T-cell (primary cell): ENCODE results near the gene ANKH. TPM values are rescaled to one million over a fixed set of nuclear protein-coding genes. Genes with fewer than 3 reads are reported as not detected.
A peak's percentile ranks its signal among the peaks of the same experiment; 100 is the strongest.

ENCODE experiments used
- ATAC-seq, 4 experiments: fragments of 200-7000 bp in 3 of 4; fragments of 150-1000 bp in 1 of 4; cut with Tn5 transposase; replicated peaks in 1 of 4; 1 replicate in 3 of 4; 2 replicates in 1 of 4; pipeline ENCODE4 v1.10.0; 2021; ENCODE audit warnings: moderate library complexity in 3 of 4, mild to moderate bottlenecking in 2 of 4, moderate number of reproducible peaks in 1 of 4
- CTCF ChIA-PET, 2 donors: fragments of 300-600 bp; sonication (Branson Sonifier 250); formaldehyde crosslinking; loops; one replicate each; lab custom pipeline; 2022; ENCODE audit warnings: antibody characterized with exemption in 2 of 2; lab: Charles Lee
- POLR2A ChIA-PET, 2 donors: fragments of 300-600 bp; sonication (Branson Sonifier 250); formaldehyde crosslinking; loops; one replicate each; lab custom pipeline; 2022; ENCODE audit warnings: antibody characterized with exemption in 2 of 2; lab: Charles Lee
- DNase-seq, 35 experiments: peaks; one replicate each; pipeline versions ENCODE4 v3.0.0 to v3.0.0-alpha.2; 2013 to 2023
- H3K27ac ChIP-seq: one replicate; pipeline ENCODE4 v1.5.1; 2013; ENCODE audit warnings: low read length
- H3K27me3 ChIP-seq, 2 experiments: replicated peaks in 1 of 2; 1 replicate in 1 of 2; 2 replicates in 1 of 2; pipeline versions ENCODE4 v1.6.1 to v1.7.0; 2013; ENCODE audit warnings: low read length in 1 of 2, mixed read lengths in 1 of 2; ENCODE audit not compliant: control insufficient read depth in 2 of 2, insufficient read depth in 2 of 2; ENCODE audit errors: extremely low read depth in 1 of 2
- H3K36me3 ChIP-seq, 2 donors: 1 replicate in 1 of 2; 2 replicates in 1 of 2; pipeline versions ENCODE4 v1.6.1 to v1.7.0; 2013; ENCODE audit warnings: low read length in 1 of 2; ENCODE audit not compliant: control insufficient read depth in 2 of 2, insufficient read depth in 1 of 2; ENCODE audit errors: extremely low read depth in 1 of 2
- H3K4me1 ChIP-seq, 2 experiments: 1 replicate in 1 of 2; 2 replicates in 1 of 2; pipeline versions ENCODE4 v1.6.1 to v1.7.0; 2013; ENCODE audit warnings: low read length in 2 of 2, mixed read lengths in 1 of 2; ENCODE audit not compliant: insufficient read depth in 2 of 2, control insufficient read depth in 1 of 2; ENCODE audit errors: extremely low read depth in 1 of 2
- H3K4me3 ChIP-seq, 2 donors: 1 replicate in 1 of 2; 2 replicates in 1 of 2; pipeline versions ENCODE4 v1.5.1 to v1.7.0; 2013; ENCODE audit warnings: mild to moderate bottlenecking in 2 of 2, low read length in 1 of 2, moderate library complexity in 1 of 2; ENCODE audit not compliant: control insufficient read depth in 1 of 2; ENCODE audit errors: extremely low read depth in 1 of 2
- H3K9me3 ChIP-seq: 2 replicates; pipeline ENCODE4 v1.7.0; 2013
- H3K27ac Mint-ChIP-seq, 2 donors: one replicate each; pipeline ENCODE4 v1.8.0; 2020 to 2021; ENCODE audit warnings: mild to moderate bottlenecking in 2 of 2, mixed read lengths in 2 of 2
- H3K27me3 Mint-ChIP-seq, 2 donors: one replicate each; pipeline ENCODE4 v1.8.0; 2021 to 2022; ENCODE audit warnings: mixed read lengths in 2 of 2
- H3K36me3 Mint-ChIP-seq: one replicate; pipeline ENCODE4 v1.8.0; 2021; ENCODE audit warnings: mixed read lengths
- H3K4me1 Mint-ChIP-seq, 3 donors: one replicate each; pipeline ENCODE4 v1.8.0; 2020 to 2022; ENCODE audit warnings: mixed read lengths in 3 of 3, mild to moderate bottlenecking in 1 of 3
- H3K4me3 Mint-ChIP-seq, 3 donors: one replicate each; pipeline ENCODE4 v1.8.0; 2020 to 2022; ENCODE audit warnings: mild to moderate bottlenecking in 3 of 3, mixed read lengths in 3 of 3, moderate library complexity in 3 of 3
- H3K9me3 Mint-ChIP-seq, 3 donors: one replicate each; pipeline ENCODE4 v1.8.0; 2020 to 2022; ENCODE audit warnings: mixed read lengths in 3 of 3
- WGBS: methylation state at CpG from one replicate; pipeline ENCODE4 v1.1.5; 2013; ENCODE audit warnings: missing lambda C conversion rate; ENCODE audit not compliant: insufficient coverage; 5-methylcytosine and 5-hydroxymethylcytosine counted together
- total RNA-seq, 35 experiments: library from RNA in 6 of 35; stranded (reverse) in 6 of 35; fragments of 120-200 nt in 1 of 35; gene quantifications; one replicate each; pipeline versions ENCODE4 v1.2.1 to v1.2.4 and lab custom pipeline; 2013 to 2026

Gene ANKH
- total RNA-seq, 5 donors from 2014 or later (not counting 1 experiment from before 2014, with no cell fraction given): 98.9 to 200 (median 167) TPM

DNA sequence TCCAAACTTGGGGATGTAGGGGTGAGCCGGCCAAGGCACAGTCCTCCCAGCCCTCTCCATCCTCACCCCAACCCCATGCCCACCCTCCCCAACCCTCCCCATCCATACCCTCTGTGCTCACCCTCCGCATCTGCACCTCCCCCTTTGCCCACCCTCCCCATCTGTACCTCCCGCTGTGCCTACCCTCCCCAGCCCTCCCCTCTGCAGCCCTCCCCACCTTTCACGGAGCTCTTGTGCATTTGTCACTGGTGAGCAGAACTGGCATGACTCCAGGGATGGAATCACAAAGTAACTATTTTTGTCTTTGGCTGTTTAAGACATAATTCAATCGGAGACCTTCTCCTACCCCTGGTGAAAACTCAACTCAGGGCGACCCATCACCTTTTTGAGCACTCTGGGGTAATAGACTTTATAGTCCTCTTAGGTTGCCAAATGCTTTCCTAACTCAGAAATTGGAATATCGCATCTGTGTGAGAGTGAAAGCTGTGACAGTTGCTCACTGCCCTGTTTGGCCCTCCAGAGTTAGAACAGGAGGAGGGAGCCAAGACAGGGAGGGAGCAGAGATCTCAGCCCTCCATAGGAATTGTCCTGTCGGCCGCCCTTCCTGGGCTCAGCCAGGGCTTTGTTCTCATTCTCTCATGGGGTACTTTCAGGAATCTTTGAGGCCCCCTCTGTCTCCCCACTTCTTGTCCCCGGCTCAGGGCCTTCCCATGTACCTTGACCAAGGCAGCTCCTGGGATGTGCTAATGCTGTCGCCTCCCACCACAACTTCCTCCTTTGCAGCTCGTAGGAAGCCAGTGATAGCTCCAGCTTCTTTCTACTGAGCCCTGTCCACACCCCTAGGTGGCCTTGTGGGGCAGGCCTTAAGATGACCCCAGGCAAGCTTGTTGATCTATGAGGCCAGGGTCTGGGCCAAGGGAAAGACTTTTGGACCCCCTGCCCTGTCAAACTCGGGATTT is 170.8 kb downstream of the ANKH start:
- ATAC-seq (peak in 2 of 4 experiments; percentile 17 to 30), DNase-seq (peak in 1 of 35 experiments; percentile 21)
- Mint-ChIP-seq H3K9me3 (no peaks in the 10 kb centered on the region), H3K27me3 (no peaks in the 10 kb centered on the region), H3K4me1 (peaks cover 70 to 85% (median 71%) of the 10 kb centered on the region in 3 donors), H3K27ac (peak overlapping the region; percentile 99 to 100), H3K4me3 (peak overlapping the region in 1 of 3 donors; percentile 12), H3K36me3 (peaks cover 63% of the 10 kb centered on the region)
- ChIA-PET POLR2A (no interaction called here), CTCF (interaction anchor here in 1 of 2 donors (0.5 kb wide), 1 partner anchor 50 kb away, joined by 3 read pairs; no protein-coding TSS in a partner anchor)
- 68% methylated on average over 9 of the region's 13 CpGs for WGBS
- H3K4me3 ChIP-seq: no peak overlapping the region
- no peaks in the 10 kb centered on the region for H3K27me3 ChIP-seq
- peaks cover 7 to 46% of the 10 kb centered on the region in 2 donors for H3K36me3 ChIP-seq
- peaks cover 10 to 47% of the 10 kb centered on the region in 2 experiments for H3K4me1 ChIP-seq
- no peak overlapping the region for H3K27ac ChIP-seq
- H3K9me3 ChIP-seq: no peaks in the 10 kb centered on the region

DNA sequence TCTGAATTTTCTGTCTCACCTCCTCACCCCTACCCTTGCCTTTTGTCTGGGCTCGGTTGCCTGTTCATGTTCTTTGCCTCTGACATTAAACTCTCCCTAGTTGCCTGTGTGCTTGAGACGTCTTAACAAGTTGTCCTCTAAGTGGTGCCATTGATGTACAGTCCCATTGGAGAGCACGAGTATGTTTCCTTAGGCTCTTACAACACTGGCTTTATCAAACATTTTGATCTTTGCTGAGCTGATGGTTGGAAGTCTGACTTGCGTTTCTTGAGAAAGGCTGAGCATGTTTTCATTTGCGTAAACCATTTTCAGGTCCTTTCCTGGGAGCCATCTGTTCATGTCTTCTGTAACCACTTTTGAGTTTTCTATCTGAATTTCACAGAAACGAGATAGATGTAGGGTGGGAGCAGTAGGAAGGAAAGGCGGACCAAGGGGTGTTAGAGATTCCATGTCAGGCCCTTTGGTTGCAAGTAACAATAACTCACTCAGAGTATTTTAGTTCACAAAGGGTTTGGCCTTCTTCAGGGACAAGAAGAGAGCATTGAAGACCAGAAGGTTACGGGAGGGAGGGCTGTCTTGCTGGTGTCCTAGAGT is 171.7 kb downstream of the ANKH start:
- Mint-ChIP-seq H3K4me1 (peaks cover 62 to 80% (median 66%) of the 10 kb centered on the region in 3 donors), H3K36me3 (peaks cover 63% of the 10 kb centered on the region), H3K9me3 (no peaks in the 10 kb centered on the region), H3K27ac (peak overlapping the region; percentile 71 to 76), H3K4me3 (no peak overlapping the region), H3K27me3 (no peaks in the 10 kb centered on the region)
- peaks cover 7 to 38% of the 10 kb centered on the region in 2 experiments for H3K4me1 ChIP-seq
- H3K27ac ChIP-seq: no peak overlapping the region
- no peaks in the 10 kb centered on the region for H3K9me3 ChIP-seq
- no CpG with 5 or more reads among the region's 8 CpGs for WGBS
- no peak for ATAC-seq
- no peak for DNase-seq
- ChIA-PET POLR2A (no interaction called here), CTCF (no interaction called here)
- no peaks in the 10 kb centered on the region for H3K27me3 ChIP-seq
- H3K4me3 ChIP-seq: no peak overlapping the region
- H3K36me3 ChIP-seq: peaks cover 7 to 48% of the 10 kb centered on the region in 2 donors

DNA sequence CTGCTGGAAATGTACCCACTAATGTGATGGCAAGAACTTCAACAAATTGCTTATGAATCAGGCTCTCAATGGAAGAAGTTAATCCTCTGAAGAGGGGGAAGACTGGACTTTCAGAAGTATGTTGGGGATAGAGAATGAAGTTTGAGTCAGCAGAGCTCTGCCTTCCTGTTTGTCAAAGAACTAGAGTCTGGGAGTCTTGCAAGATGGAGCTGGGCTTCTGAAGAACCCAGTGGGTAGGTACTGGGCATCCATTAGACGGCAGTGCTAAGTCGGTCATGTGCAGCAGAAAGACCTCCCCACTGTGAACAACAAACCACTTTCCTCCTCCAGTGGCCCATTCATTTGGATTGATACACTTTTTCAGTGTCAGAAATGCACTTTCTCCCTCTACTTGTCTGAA is 172.4 kb downstream of the ANKH start:
- peaks cover 56 to 73% (median 59%) of the 10 kb centered on the region in 3 donors for H3K4me1 Mint-ChIP-seq

DNA sequence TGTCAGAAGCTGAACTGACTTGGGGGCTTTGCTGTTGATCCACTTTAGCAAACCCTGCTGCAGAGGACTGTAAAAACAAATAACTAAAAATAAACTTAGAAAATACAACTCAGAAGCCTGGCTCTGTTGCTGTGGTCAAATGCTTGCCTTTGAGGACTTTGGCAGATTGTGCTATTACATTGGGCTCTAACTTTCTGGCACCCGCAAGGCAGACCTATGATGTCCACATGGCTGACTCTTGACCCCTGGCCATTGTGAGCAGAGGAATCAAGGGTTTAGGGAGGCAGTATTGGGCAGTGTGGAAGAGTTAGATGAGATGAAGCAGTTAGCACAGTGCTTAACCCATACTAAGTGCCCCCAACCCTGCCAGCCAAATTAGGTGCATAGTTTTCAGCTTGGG is 173.1 kb downstream of the ANKH start:
- no peaks in the 10 kb centered on the region for H3K27me3 ChIP-seq
- POLR2A ChIA-PET: no interaction called here
- Mint-ChIP-seq H3K27me3 (no peaks in the 10 kb centered on the region), H3K4me1 (peaks cover 53 to 66% (median 55%) of the 10 kb centered on the region in 3 donors), H3K36me3 (peaks cover 64% of the 10 kb centered on the region), H3K27ac (peak overlapping the region; percentile 67 to 76), H3K9me3 (no peaks in the 10 kb centered on the region), H3K4me3 (no peak overlapping the region)
- no peak overlapping the region for H3K27ac ChIP-seq
- peaks cover 7 to 56% of the 10 kb centered on the region in 2 donors for H3K36me3 ChIP-seq
- H3K4me1 ChIP-seq: peaks cover 4 to 29% of the 10 kb centered on the region in 2 experiments
- CTCF ChIA-PET: interaction anchor here in 1 of 2 donors (0.6 kb wide), 1 partner anchor 9 kb away, joined by 5 read pairs; no protein-coding TSS in a partner anchor
- no peak for DNase-seq
- ATAC-seq: no peak
- H3K4me3 ChIP-seq: no peak overlapping the region
- no CpG with 5 or more reads among the region's 1 CpG for WGBS
- H3K9me3 ChIP-seq: no peaks in the 10 kb centered on the region

More for the DNA sequence above, 172.4 kb downstream of the ANKH start:
- POLR2A ChIA-PET: interaction anchor here in 1 of 2 donors (0.7 kb wide), 1 partner anchor 83 kb away, joined by 3 read pairs; no protein-coding TSS in a partner anchor
- H3K27me3 ChIP-seq: no peaks in the 10 kb centered on the region
- no peak overlapping the region for H3K4me3 ChIP-seq
- no peaks in the 10 kb centered on the region for H3K9me3 Mint-ChIP-seq
- 100% methylated on average over 2 of the region's 2 CpGs for WGBS
- no peak for DNase-seq
- H3K27ac ChIP-seq: no peak overlapping the region
- no peak for ATAC-seq
- H3K4me3 Mint-ChIP-seq: no peak overlapping the region
- H3K27me3 Mint-ChIP-seq: no peaks in the 10 kb centered on the region
- H3K36me3 ChIP-seq: peaks cover 7 to 50% of the 10 kb centered on the region in 2 donors
- peaks cover 62% of the 10 kb centered on the region for H3K36me3 Mint-ChIP-seq
- peaks cover 6 to 35% of the 10 kb centered on the region in 2 experiments for H3K4me1 ChIP-seq
- CTCF ChIA-PET: interaction anchor here in 1 of 2 donors (0.6 kb wide), 1 partner anchor 9 kb away, joined by 5 read pairs; no protein-coding TSS in a partner anchor
- H3K9me3 ChIP-seq: no peaks in the 10 kb centered on the region
- H3K27ac Mint-ChIP-seq: peak overlapping the region; percentile 60 to 76

DNA sequence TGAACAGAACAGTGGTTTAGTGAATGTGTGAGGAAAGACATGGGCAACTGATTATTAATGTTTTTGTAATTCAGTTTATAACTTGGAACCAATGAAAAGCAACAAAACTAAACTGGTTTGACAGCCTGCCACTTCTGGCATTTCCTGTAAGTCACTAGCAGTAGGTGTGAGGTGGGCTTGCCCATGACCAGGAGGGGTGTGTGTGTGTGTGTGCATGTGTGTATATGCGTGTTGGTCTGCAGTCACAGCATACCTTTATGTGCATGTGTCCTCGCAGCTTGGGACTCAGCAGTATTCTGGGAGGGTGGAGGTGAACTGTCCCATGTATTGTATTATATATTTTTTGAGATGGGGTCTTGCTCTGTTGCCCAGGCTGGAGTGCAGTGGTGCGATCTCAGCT is 174.7 kb downstream of the ANKH start:
- DNase-seq (no peak), ATAC-seq (no peak)
- no peaks in the 10 kb centered on the region for H3K9me3 ChIP-seq
- ChIA-PET POLR2A (no interaction called here), CTCF (no interaction called here)
- WGBS: 100% methylated on average over 1 of the region's 3 CpGs
- H3K4me3 ChIP-seq: no peak overlapping the region
- Mint-ChIP-seq H3K36me3 (peaks cover 75% of the 10 kb centered on the region), H3K4me3 (no peak overlapping the region), H3K27me3 (no peaks in the 10 kb centered on the region), H3K9me3 (no peaks in the 10 kb centered on the region), H3K4me1 (peaks cover 37 to 50% (median 38%) of the 10 kb centered on the region in 3 donors), H3K27ac (peak overlapping the region in 1 of 2 donors; percentile 68)
- H3K4me1 ChIP-seq: peaks cover 0 to 15% of the 10 kb centered on the region in 2 experiments
- H3K27me3 ChIP-seq: no peaks in the 10 kb centered on the region
- peaks cover 9 to 71% of the 10 kb centered on the region in 2 donors for H3K36me3 ChIP-seq
- no peak overlapping the region for H3K27ac ChIP-seq

DNA sequence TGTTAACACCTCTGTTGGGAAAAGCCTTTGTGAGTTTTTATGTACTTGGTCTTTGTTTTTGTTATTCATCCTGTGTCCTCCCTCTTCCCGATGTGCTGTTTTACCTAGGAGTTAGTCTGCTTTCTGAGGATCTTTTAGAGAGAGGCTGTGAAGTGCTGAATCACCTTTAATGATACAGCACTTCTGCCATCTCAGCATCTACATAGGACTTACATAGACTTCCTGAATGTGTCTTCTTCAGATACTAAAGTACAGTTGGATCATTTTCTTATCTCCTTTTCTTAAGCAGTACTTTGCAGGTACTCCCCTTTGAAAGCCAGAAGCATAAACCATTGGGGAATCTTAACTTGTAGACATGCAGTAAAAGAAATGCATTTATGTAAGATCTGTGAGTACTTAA is 175.5 kb downstream of the ANKH start:
- H3K9me3 ChIP-seq: no peaks in the 10 kb centered on the region
- H3K36me3 ChIP-seq: peaks cover 7 to 72% of the 10 kb centered on the region in 2 donors
- no peak overlapping the region for H3K4me3 ChIP-seq
- DNase-seq (no peak), ATAC-seq (no peak)
- no CpG with 5 or more reads among the region's 1 CpG for WGBS
- Mint-ChIP-seq H3K4me3 (no peak overlapping the region), H3K27me3 (no peaks in the 10 kb centered on the region), H3K27ac (peak overlapping the region in 1 of 2 donors; percentile 68), H3K36me3 (peaks cover 73% of the 10 kb centered on the region), H3K4me1 (peaks cover 29 to 44% (median 30%) of the 10 kb centered on the region in 3 donors), H3K9me3 (no peaks in the 10 kb centered on the region)
- ChIA-PET POLR2A (no interaction called here), CTCF (interaction anchor here (0.6 to 1.5 kb wide), 3 partner anchors 29 to 297 kb away, joined by 3 to 4 read pairs (median 3); no protein-coding TSS in a partner anchor)
- no peak overlapping the region for H3K27ac ChIP-seq
- H3K4me1 ChIP-seq: peaks cover 0 to 7% of the 10 kb centered on the region in 2 experiments
- H3K27me3 ChIP-seq: no peaks in the 10 kb centered on the region
